ENCODE measurements around the gene GPR157. TPM values are rescaled to one million over a fixed set of nuclear protein-coding genes. Genes with fewer than 3 reads are reported as not detected.

The GPR157 gene
- total RNA-seq, 1 donor from 2014 or later, result 0.76 TPM

DNA sequence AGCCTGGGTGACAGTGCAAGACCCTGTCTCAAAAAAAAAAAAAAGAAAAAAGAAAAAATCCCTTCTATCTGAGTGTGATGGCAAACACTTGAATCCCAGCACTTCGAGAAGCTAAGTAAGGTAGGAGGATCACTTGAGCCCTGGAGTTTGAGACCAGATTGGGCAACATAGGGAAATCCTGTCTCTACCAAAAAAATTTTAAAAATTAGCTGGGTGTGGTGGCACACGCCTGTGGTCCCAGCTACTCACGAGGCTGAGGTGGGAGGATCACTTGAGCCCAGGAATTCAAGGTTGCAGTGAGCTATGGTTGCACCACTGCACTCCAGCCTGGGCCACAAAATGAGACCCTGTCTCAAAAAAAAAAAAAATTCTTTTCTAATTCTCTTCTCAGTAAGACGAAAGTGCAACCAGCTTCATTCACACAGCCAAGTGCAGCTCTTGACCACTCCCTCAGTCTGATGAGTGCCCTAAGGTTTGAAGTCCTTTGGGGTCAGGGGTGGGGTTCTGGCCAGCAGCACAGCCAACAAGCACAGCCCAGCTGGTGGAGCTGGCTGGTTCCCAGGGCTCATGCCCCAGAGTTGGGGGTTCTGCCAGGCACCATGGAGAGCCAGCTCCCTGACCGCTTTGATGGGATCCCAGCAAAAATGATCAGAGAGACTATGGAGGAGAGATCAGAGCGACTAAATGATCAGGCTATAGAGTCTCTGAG is 67.5 kb downstream of the GPR157 start:
- Mint-ChIP-seq H3K27ac (ENCODE audit: unreplicated experiment) (no peak overlapping the region), H3K27me3 (ENCODE audit: unreplicated experiment) (no peaks in the 10 kb centered on the region), H3K4me1 (ENCODE audit: low read depth, unreplicated experiment) (peaks cover 7% of the 10 kb centered on the region), H3K9me3 (ENCODE audit: unreplicated experiment) (no peaks in the 10 kb centered on the region), H3K4me3 (ENCODE audit: unreplicated experiment) (no peak overlapping the region), H3K36me3 (ENCODE audit: unreplicated experiment) (no peaks in the 10 kb centered on the region)
- DNase-seq, result no peak
- TF ChIP-seq, protein P1, sequence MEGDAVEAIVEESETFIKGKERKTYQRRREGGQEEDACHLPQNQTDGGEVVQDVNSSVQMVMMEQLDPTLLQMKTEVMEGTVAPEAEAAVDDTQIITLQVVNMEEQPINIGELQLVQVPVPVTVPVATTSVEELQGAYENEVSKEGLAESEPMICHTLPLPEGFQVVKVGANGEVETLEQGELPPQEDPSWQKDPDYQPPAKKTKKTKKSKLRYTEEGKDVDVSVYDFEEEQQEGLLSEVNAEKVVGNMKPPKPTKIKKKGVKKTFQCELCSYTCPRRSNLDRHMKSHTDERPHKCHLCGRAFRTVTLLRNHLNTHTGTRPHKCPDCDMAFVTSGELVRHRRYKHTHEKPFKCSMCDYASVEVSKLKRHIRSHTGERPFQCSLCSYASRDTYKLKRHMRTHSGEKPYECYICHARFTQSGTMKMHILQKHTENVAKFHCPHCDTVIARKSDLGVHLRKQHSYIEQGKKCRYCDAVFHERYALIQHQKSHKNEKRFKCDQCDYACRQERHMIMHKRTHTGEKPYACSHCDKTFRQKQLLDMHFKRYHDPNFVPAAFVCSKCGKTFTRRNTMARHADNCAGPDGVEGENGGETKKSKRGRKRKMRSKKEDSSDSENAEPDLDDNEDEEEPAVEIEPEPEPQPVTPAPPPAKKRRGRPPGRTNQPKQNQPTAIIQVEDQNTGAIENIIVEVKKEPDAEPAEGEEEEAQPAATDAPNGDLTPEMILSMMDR (IDR thresholded peaks at IDR 0.05; ENCODE audit: partially characterized antibody, unreplicated experiment), result no peak

DNA sequence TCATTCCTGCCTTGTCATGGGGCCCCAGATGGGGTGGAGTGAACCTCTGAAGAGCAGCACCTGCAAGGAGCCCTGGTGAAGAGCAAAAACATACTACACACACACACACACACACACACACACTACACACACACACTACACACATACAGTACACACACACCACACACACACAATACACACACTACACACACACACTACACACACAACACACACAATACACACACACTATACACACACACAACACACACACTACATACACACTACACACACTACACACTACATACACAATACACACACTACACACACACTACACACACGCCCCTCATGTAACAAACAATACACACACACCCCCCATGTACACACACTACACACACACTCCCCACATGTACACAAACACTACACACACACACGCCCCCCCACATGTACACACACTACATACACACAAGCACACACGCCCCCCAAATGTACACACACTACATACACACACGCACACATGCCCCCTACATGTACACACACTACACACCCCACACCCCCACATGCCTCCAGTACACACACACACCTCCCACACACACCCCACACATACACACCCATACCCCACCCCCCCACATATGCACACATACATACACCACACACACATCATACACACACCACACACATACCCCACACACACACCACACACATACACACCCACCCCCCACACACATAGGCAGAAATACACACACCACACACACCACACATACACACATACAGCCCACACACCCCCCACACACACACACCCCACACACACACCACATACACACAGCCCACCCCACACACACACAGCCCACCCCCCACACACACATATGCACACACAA is 68.8 kb downstream of the GPR157 start:
- Mint-ChIP-seq H3K27me3 (ENCODE audit: unreplicated experiment) (no peaks in the 10 kb centered on the region), H3K4me1 (ENCODE audit: low read depth, unreplicated experiment) (peaks cover 7% of the 10 kb centered on the region), H3K36me3 (ENCODE audit: unreplicated experiment) (no peaks in the 10 kb centered on the region), H3K27ac (ENCODE audit: unreplicated experiment) (no peak overlapping the region), H3K4me3 (ENCODE audit: unreplicated experiment) (no peak overlapping the region), H3K9me3 (ENCODE audit: unreplicated experiment) (no peaks in the 10 kb centered on the region)
- DNase-seq, result no peak
- TF ChIP-seq, protein P1 (IDR thresholded peaks at IDR 0.05; ENCODE audit: partially characterized antibody, unreplicated experiment), result no peak

DNA sequence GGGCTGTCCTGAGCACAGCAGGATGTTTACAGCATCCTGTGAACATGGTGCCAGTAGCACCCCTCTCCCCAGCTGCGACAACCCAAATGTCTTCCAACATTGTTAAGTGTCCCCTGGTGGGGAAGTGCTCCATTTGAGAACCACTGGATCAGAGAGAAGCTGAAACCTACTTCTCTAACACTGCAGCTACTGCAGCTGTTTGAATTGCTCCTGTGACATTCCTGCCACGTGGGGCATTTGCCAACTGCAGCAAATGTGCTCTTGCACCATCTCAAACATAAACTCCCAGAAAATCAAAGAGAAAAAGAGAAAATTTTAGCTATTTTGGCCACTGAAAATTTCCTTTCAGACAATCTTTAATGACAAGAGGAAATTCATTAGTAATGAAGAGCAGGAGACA is 70.4 kb downstream of the GPR157 start:
- TF ChIP-seq, protein P1 (IDR thresholded peaks at IDR 0.05; ENCODE audit: partially characterized antibody, unreplicated experiment), result no peak
- H3K4me3 Mint-ChIP-seq (ENCODE audit: unreplicated experiment), result no peak overlapping the region
- H3K4me1 Mint-ChIP-seq (ENCODE audit: low read depth, unreplicated experiment), result peaks cover 2% of the 10 kb centered on the region
- H3K27me3 Mint-ChIP-seq (ENCODE audit: unreplicated experiment), result no peaks in the 10 kb centered on the region
- no peak for DNase-seq
- no peaks in the 10 kb centered on the region for H3K36me3 Mint-ChIP-seq (ENCODE audit: unreplicated experiment)
- H3K27ac Mint-ChIP-seq (ENCODE audit: unreplicated experiment), result no peak overlapping the region
- no peaks in the 10 kb centered on the region for H3K9me3 Mint-ChIP-seq (ENCODE audit: unreplicated experiment)

DNA sequence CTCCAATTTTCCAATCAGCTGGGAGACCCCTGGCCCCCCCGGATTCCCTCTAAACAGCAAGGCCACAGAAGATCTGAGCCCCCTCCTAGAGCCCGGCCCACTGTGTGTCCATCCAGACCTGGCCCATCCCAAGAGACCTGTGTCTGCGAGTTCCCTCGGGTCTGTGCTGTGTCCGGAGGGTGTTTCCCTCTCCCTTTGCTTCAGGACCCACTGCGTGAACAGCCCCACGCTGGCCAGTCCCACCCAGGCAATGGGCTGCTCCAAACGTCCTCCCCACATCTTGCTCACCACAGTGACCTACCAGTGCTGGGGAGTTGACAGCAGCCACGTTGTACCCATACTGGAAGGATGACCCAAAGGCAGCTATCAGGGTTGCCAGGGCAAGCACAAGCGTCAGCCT is 71.1 kb downstream of the GPR157 start:
- H3K4me3 Mint-ChIP-seq (ENCODE audit: unreplicated experiment), result no peak overlapping the region
- no peaks in the 10 kb centered on the region for H3K27me3 Mint-ChIP-seq (ENCODE audit: unreplicated experiment)
- DNase-seq, result no peak
- H3K27ac Mint-ChIP-seq (ENCODE audit: unreplicated experiment), result no peak overlapping the region
- H3K4me1 Mint-ChIP-seq (ENCODE audit: low read depth, unreplicated experiment), result peaks cover 2% of the 10 kb centered on the region
- TF ChIP-seq, protein P1 (IDR thresholded peaks at IDR 0.05; ENCODE audit: partially characterized antibody, unreplicated experiment), result no peak
- H3K9me3 Mint-ChIP-seq (ENCODE audit: unreplicated experiment), result no peaks in the 10 kb centered on the region
- no peaks in the 10 kb centered on the region for H3K36me3 Mint-ChIP-seq (ENCODE audit: unreplicated experiment)
